MCF 10A (cell line): ENCODE results near the gene EZR. TPM values are rescaled to one million over a fixed set of nuclear protein-coding genes. Genes with fewer than 3 reads are reported as not detected.

Experiments
- BruUV-seq: library from RNA; stranded (reverse); fragments of 400-500 nt; replicated peaks from 2 replicates; lab custom pipeline; 2021; lab: Mats Ljungman, UMichigan
- CTCF ChIA-PET: fragments of 300-600 bp; sonication (Branson Sonifier 250); formaldehyde crosslinking; extraction: SDS; loops from one replicate; lab custom pipeline; 2021; ENCODE audit warnings: antibody characterized with exemption, inconsistent platforms; lab: Yijun Ruan, JAX
- POLR2A ChIA-PET: fragments of 300-600, 350-650 bp; sonication (Branson Sonifier 250); formaldehyde crosslinking; extraction: SDS; loops from one replicate; lab custom pipeline; 2020; ENCODE audit warnings: antibody characterized with exemption, inconsistent platforms; lab: Yijun Ruan, JAX
- DNase-seq: peaks from one replicate; pipeline ENCODE4 v3.0.0-alpha.2; 2018; ENCODE audit not compliant: unreplicated experiment
- H3K27ac Mint-ChIP-seq: one replicate; pipeline ENCODE4 v1.8.0; 2022; ENCODE audit warnings: mild to moderate bottlenecking, low read depth, mixed read lengths; ENCODE audit not compliant: unreplicated experiment
- H3K27me3 Mint-ChIP-seq: one replicate; pipeline ENCODE4 v1.8.0; 2022; ENCODE audit warnings: mixed read lengths; ENCODE audit not compliant: insufficient read depth, unreplicated experiment
- H3K36me3 Mint-ChIP-seq: one replicate; pipeline ENCODE4 v1.8.0; 2022; ENCODE audit warnings: mild to moderate bottlenecking, moderate library complexity, mixed read lengths; ENCODE audit not compliant: insufficient read depth, unreplicated experiment
- H3K4me1 Mint-ChIP-seq: one replicate; pipeline ENCODE4 v1.8.0; 2022; ENCODE audit warnings: mixed read lengths; ENCODE audit not compliant: insufficient read depth, unreplicated experiment
- H3K4me3 Mint-ChIP-seq: one replicate; pipeline ENCODE4 v1.8.0; 2022; ENCODE audit warnings: mild to moderate bottlenecking, moderate library complexity, mixed read lengths; ENCODE audit not compliant: unreplicated experiment
- H3K9me3 Mint-ChIP-seq: one replicate; pipeline ENCODE4 v1.8.0; 2022; ENCODE audit warnings: mixed read lengths; ENCODE audit not compliant: unreplicated experiment
- CTCF ChIP-seq: fragments of 200-600 bp; IDR thresholded peaks from one replicate; pipeline ENCODE4 v1.8.0; 2022; ENCODE audit warnings: antibody characterized with exemption, mild to moderate bottlenecking; ENCODE audit not compliant: unreplicated experiment
- intact Hi-C: fragments of 100-400 bp; cut with micrococcal nuclease; formaldehyde crosslinking; loops from 2 replicates; pipeline ENCODE4 v1.14.1; 2022
- total RNA-seq: library from RNA; stranded (reverse); gene quantifications from 2 replicates; pipeline ENCODE4 v1.2.3, GENCODE V29; 2022

EZR gene
- total RNA-seq, 1 experiment from 2014 or later, result 243 TPM

- BruUV-seq, result no TSS peak
- no peak for DNase-seq
- intact Hi-C loops, result no loop called here
- H3K9me3 Mint-ChIP-seq, result no peaks in the 10 kb centered on the region
- CTCF ChIA-PET, result interaction anchor here (1.0 to 1.5 kb wide), 4 partner anchors 20 to 204 kb away, joined by 3 to 4 read pairs (median 4); no protein-coding TSS in a partner anchor
- H3K27ac Mint-ChIP-seq, result peak overlapping the region; percentile 73
- H3K36me3 Mint-ChIP-seq, result peaks cover 97% of the 10 kb centered on the region
- no peaks in the 10 kb centered on the region for H3K27me3 Mint-ChIP-seq
- TF ChIP-seq CTCF, result no peak
- H3K4me1 Mint-ChIP-seq, result peaks cover 9% of the 10 kb centered on the region
- H3K4me3 Mint-ChIP-seq, result no peak overlapping the region
- POLR2A ChIA-PET, result interaction anchor here (1.5 to 1.8 kb wide), 2 partner anchors 49 to 62 kb away, joined by 4 to 5 read pairs; no protein-coding TSS in a partner anchor
Measured at GRCh38 chr6:158768436-158768835, 50.7 kb downstream of the EZR start.

- Mint-ChIP-seq H3K9me3 (no peaks in the 10 kb centered on the region), H3K27ac (peak overlapping the region; percentile 73), H3K36me3 (peaks cover 90% of the 10 kb centered on the region), H3K4me3 (no peak overlapping the region), H3K27me3 (no peaks in the 10 kb centered on the region), H3K4me1 (peaks cover 1% of the 10 kb centered on the region)
- DNase-seq, result no peak
- no TSS peak for BruUV-seq
- POLR2A ChIA-PET, result interaction anchor here (0.6 kb wide), 1 partner anchor 220 kb away, joined by 4 read pairs; no protein-coding TSS in a partner anchor
- CTCF ChIA-PET, result interaction anchor here (1.3 kb wide), 1 partner anchor 205 kb away, joined by 4 read pairs; no protein-coding TSS in a partner anchor
- no peak for TF ChIP-seq CTCF
- intact Hi-C loops, result no loop called here
Measured at GRCh38 chr6:158767709-158768108, 51.5 kb downstream of the EZR start.

- no peak overlapping the region for H3K27ac Mint-ChIP-seq
- peaks cover 81% of the 10 kb centered on the region for H3K36me3 Mint-ChIP-seq
- DNase-seq, result no peak
- no peaks in the 10 kb centered on the region for H3K4me1 Mint-ChIP-seq
- H3K27me3 Mint-ChIP-seq, result no peaks in the 10 kb centered on the region
- ChIA-PET CTCF (interaction anchor here (0.9 kb wide), 1 partner anchor 15 kb away, joined by 4 read pairs; no protein-coding TSS in a partner anchor), POLR2A (interaction anchor here (0.7 to 1.9 kb wide), 3 partner anchors 11 to 70 kb away, joined by 3 to 7 read pairs (median 5); no protein-coding TSS in a partner anchor)
- no peak overlapping the region for H3K4me3 Mint-ChIP-seq
- TF ChIP-seq CTCF, result no peak
- BruUV-seq, result no TSS peak
- H3K9me3 Mint-ChIP-seq, result no peaks in the 10 kb centered on the region
- intact Hi-C loops, result no loop called here
Measured at GRCh38 chr6:158766621-158767455, 52.3 kb downstream of the EZR start.

GRCh38 chr6:158765499-158766068 is 53.6 kb downstream of the EZR start:
- DNase-seq, result no peak
- Mint-ChIP-seq H3K4me3 (no peak overlapping the region), H3K36me3 (peaks cover 68% of the 10 kb centered on the region), H3K9me3 (no peaks in the 10 kb centered on the region), H3K27ac (no peak overlapping the region), H3K27me3 (no peaks in the 10 kb centered on the region), H3K4me1 (no peaks in the 10 kb centered on the region)
- no peak for TF ChIP-seq CTCF
- ChIA-PET POLR2A (interaction anchor here (0.7 to 1.9 kb wide), 5 partner anchors 10 to 1014 kb away, joined by 3 to 7 read pairs (median 3); no protein-coding TSS in a partner anchor), CTCF (interaction anchor here (0.7 to 0.9 kb wide), 3 partner anchors 20 to 235 kb away, joined by 3 read pairs; partner anchors contain the start of gene RSPH3)
- intact Hi-C loops, result no loop called here
- BruUV-seq, result no TSS peak
